H1 (cell line): ENCODE measurements around the gene CLDN3. TPM values are rescaled to one million over a fixed set of nuclear protein-coding genes. Genes with fewer than 3 reads are reported as not detected.

Experiments used
- CTCF ChIA-PET: fragments of 300-600 bp; sonication (Branson Sonifier 250); formaldehyde crosslinking; loops from one replicate; lab custom pipeline; 2021; ENCODE audit not compliant: partially characterized antibody; lab: Charles Lee
- POLR2A ChIA-PET: fragments of 300-600 bp; sonication (Branson Sonifier 250); formaldehyde crosslinking; loops from one replicate; lab custom pipeline; 2021; ENCODE audit warnings: inconsistent platforms; ENCODE audit not compliant: partially characterized antibody; lab: Charles Lee
- DNase-seq, 2 experiments: peaks; one replicate each; pipeline versions ENCODE4 v3.0.0 to v3.0.0-alpha.2; 2010 to 2022; ENCODE audit warnings: low spot score in 2 of 2, low read depth in 1 of 2, mixed read lengths in 1 of 2
- FAIRE-seq: peaks from 2 replicates; lab custom pipeline; 2011; peaks lifted over from hg19 to GRCh38; lab: Jason Lieb, UNC
- H2AFZ ChIP-seq: 2 replicates; pipeline ENCODE4 v1.8.1; 2012; ENCODE audit warnings: low read length, inconsistent platforms
- H2AK5ac ChIP-seq: 2 replicates; pipeline ENCODE4 v1.6.1; 2013; ENCODE audit warnings: low read depth, low read length
- H2BK120ac ChIP-seq: replicated peaks from 2 replicates; pipeline ENCODE3; 2013; ENCODE audit warnings: low read depth, low read length, inconsistent platforms
- H2BK12ac ChIP-seq: 2 replicates; pipeline ENCODE4 v1.6.1; 2013; ENCODE audit warnings: low read depth, low read length
- H2BK15ac ChIP-seq: 2 replicates; pipeline ENCODE4 v1.6.1; 2013; ENCODE audit warnings: low read length
- H2BK20ac ChIP-seq: 2 replicates; pipeline ENCODE4 v1.6.1; 2013; ENCODE audit warnings: low read length
- H2BK5ac ChIP-seq: 2 replicates; pipeline ENCODE4 v1.6.1; 2013; ENCODE audit warnings: low read depth, low read length
- H3K14ac ChIP-seq: 2 replicates; pipeline ENCODE4 v1.6.1; 2013; ENCODE audit warnings: inconsistent platforms; ENCODE audit not compliant: insufficient read length
- H3K18ac ChIP-seq: 2 replicates; pipeline ENCODE4 v1.6.1; 2013; ENCODE audit warnings: low read length; ENCODE audit errors: extremely low read depth
- H3K23ac ChIP-seq: 2 replicates; pipeline ENCODE4 v1.6.1; 2013; ENCODE audit warnings: inconsistent platforms; ENCODE audit not compliant: insufficient read length
- H3K23me2 ChIP-seq: 2 replicates; pipeline ENCODE4 v1.6.1; 2013; ENCODE audit warnings: low read depth, low read length
- H3K27ac ChIP-seq: 2 replicates; pipeline ENCODE4 v1.6.1; 2011; ENCODE audit warnings: low read depth, low read length, inconsistent platforms
- H3K27me3 ChIP-seq, 4 experiments: replicated peaks in 1 of 4; 1 replicate in 1 of 4; 2 replicates in 3 of 4; pipeline versions ENCODE4 v1.6.1 to v1.8.1; 2011 to 2013; ENCODE audit warnings: low read length in 3 of 4, mild to moderate bottlenecking in 3 of 4, inconsistent platforms in 2 of 4, mixed read lengths in 2 of 4, moderate library complexity in 1 of 4; ENCODE audit not compliant: control insufficient read depth in 3 of 4, insufficient read depth in 3 of 4; ENCODE audit errors: extremely low read depth in 1 of 4
- H3K36me3 ChIP-seq, 4 experiments: 2 replicates each; pipeline versions ENCODE4 v1.6.1 to v1.8.1; 2011 to 2013; ENCODE audit warnings: mild to moderate bottlenecking in 4 of 4, low read length in 3 of 4, moderate library complexity in 2 of 4, control low read depth in 1 of 4, inconsistent platforms in 1 of 4; ENCODE audit not compliant: insufficient read depth in 4 of 4, control insufficient read depth in 2 of 4
- H3K4ac ChIP-seq: replicated peaks from 2 replicates; pipeline ENCODE3; 2013; ENCODE audit warnings: low read length, low read depth, mixed read lengths, inconsistent platforms; ENCODE audit not compliant: insufficient read length
- H3K4me1 ChIP-seq, 4 experiments: replicated peaks in 1 of 4; 1 replicate in 1 of 4; 2 replicates in 3 of 4; pipeline versions ENCODE4 v1.6.1 to v1.8.1; 2011 to 2013; ENCODE audit warnings: low read length in 3 of 4, inconsistent platforms in 2 of 4, mixed read lengths in 1 of 4; ENCODE audit not compliant: insufficient read depth in 4 of 4, control insufficient read depth in 3 of 4
- H3K4me2 ChIP-seq, 2 experiments: 2 replicates each; pipeline versions ENCODE4 v1.6.1 to v1.8.1; 2011 to 2013; ENCODE audit warnings: low read depth in 2 of 2, low read length in 2 of 2, control low read depth in 1 of 2, inconsistent platforms in 1 of 2, mild to moderate bottlenecking in 1 of 2; ENCODE audit not compliant: insufficient read depth in 1 of 2
- H3K4me3 ChIP-seq, 4 experiments: fragments of 200-600, 300-600 bp in 1 of 4; sonication (generic), shearing (Covaris generic), sonication (Bioruptor Twin) in 1 of 4; 2 replicates each; pipeline versions ENCODE4 v1.5.1 to v1.8.1; 2011 to 2016; ENCODE audit warnings: low read length in 4 of 4, low read depth in 3 of 4, control low read depth in 2 of 4, inconsistent platforms in 2 of 4, mild to moderate bottlenecking in 2 of 4, mixed read lengths in 1 of 4, moderate library complexity in 1 of 4; ENCODE audit not compliant: insufficient read depth in 2 of 4; ENCODE audit errors: extremely low read depth in 1 of 4
- H3K56ac ChIP-seq: replicated peaks from 2 replicates; pipeline ENCODE3; 2013; ENCODE audit warnings: low read depth, mild to moderate bottlenecking, mixed read lengths, low read length, inconsistent platforms; ENCODE audit not compliant: insufficient read length
- H3K79me1 ChIP-seq: 2 replicates; pipeline ENCODE4 v1.6.1; 2013; ENCODE audit warnings: low read depth, low read length, control low read depth
- H3K79me2 ChIP-seq, 2 experiments: 2 replicates each; pipeline versions ENCODE4 v1.6.1 to v1.8.1; 2012 to 2013; ENCODE audit warnings: low read length in 2 of 2, mild to moderate bottlenecking in 2 of 2, inconsistent platforms in 1 of 2; ENCODE audit not compliant: insufficient read depth in 2 of 2, control insufficient read depth in 1 of 2
- H3K9ac ChIP-seq, 4 experiments: replicated peaks in 1 of 4; 1 replicate in 1 of 4; 2 replicates in 3 of 4; pipeline versions ENCODE4 v1.6.1 to v1.8.1; 2011 to 2013; ENCODE audit warnings: low read depth in 3 of 4, low read length in 3 of 4, control low read depth in 2 of 4, mild to moderate bottlenecking in 2 of 4, moderate library complexity in 2 of 4, inconsistent platforms in 1 of 4; ENCODE audit errors: extremely low read depth in 1 of 4
- H3K9me3 ChIP-seq, 2 experiments: 2 replicates each; pipeline versions ENCODE4 v1.6.1 to v1.8.1; 2012 to 2013; ENCODE audit warnings: mild to moderate bottlenecking in 2 of 2, moderate library complexity in 2 of 2, control low read depth in 1 of 2, inconsistent platforms in 1 of 2, low read depth in 1 of 2, low read length in 1 of 2, mixed read lengths in 1 of 2; ENCODE audit not compliant: insufficient read depth in 2 of 2
- H4K20me1 ChIP-seq, 2 experiments: replicated peaks in 1 of 2; 2 replicates each; pipeline versions ENCODE3 to v1.8.1; 2011 to 2013; ENCODE audit warnings: inconsistent platforms in 2 of 2, low read length in 2 of 2, mild to moderate bottlenecking in 1 of 2; ENCODE audit not compliant: insufficient read depth in 2 of 2, control insufficient read depth in 1 of 2
- H4K5ac ChIP-seq: 2 replicates; pipeline ENCODE4 v1.6.1; 2013; ENCODE audit warnings: low read length, low read depth, mixed read lengths, inconsistent platforms; ENCODE audit not compliant: insufficient read length
- H4K8ac ChIP-seq: 2 replicates; pipeline ENCODE4 v1.8.0; 2013; ENCODE audit warnings: mild to moderate bottlenecking, moderate library complexity, low read length, inconsistent platforms; ENCODE audit not compliant: insufficient read depth; ENCODE audit errors: extremely low read depth
- H4K91ac ChIP-seq: replicated peaks from 2 replicates; pipeline ENCODE3; 2013; ENCODE audit warnings: low read length, mixed read lengths, inconsistent platforms; ENCODE audit not compliant: insufficient read length
- GABPA ChIP-seq: IDR thresholded peaks from 2 replicates; pipeline ENCODE4 v1.6.1; 2011; ENCODE audit warnings: mild to moderate bottlenecking, low read length, moderate library complexity, borderline replicate concordance; ENCODE audit not compliant: insufficient read depth
- KDM1A ChIP-seq: fragments of 200-600, 300-600 bp; sonication (generic); IDR thresholded peaks from 2 replicates; pipeline ENCODE4 v1.7.1; 2016; ENCODE audit warnings: mild to moderate bottlenecking, low read length, borderline replicate concordance
- NRF1 ChIP-seq: IDR thresholded peaks from 2 replicates; pipeline ENCODE4 v1.6.1; 2011; ENCODE audit warnings: mild to moderate bottlenecking, low read depth, low read length, improper control_type of control experiment
- SP4 ChIP-seq: IDR thresholded peaks from 2 replicates; pipeline ENCODE4 v1.6.1; 2012; ENCODE audit warnings: low read length, inconsistent platforms
- WGBS, 2 experiments: shearing (Covaris generic) in 1 of 2; methylation state at CpG; one replicate each; pipeline versions ENCODE4 v1.1.6 to v1.1.7; 2013 to 2015; ENCODE audit warnings: low lambda C conversion rate in 2 of 2, mixed read lengths in 2 of 2, inconsistent platforms in 1 of 2, low coverage in 1 of 2, missing lambda C conversion rate in 1 of 2; ENCODE audit not compliant: insufficient replicate concordance in 2 of 2, insufficient coverage in 1 of 2, insufficient read length in 1 of 2; ENCODE audit errors: extremely low coverage in 1 of 2, missing lambda C conversion rate in 1 of 2; 5-methylcytosine and 5-hydroxymethylcytosine counted together
- polyA plus RNA-seq, 7 experiments: library from polyadenylated mRNA; depleted of rRNA in 3 of 7; stranded (reverse) in 5 of 7; unstranded in 2 of 7; fragments of >200 nt in 5 of 7; fragments of 200-250 nt in 2 of 7; gene quantifications; 1 replicate in 5 of 7; 2 replicates in 1 of 7; 4 replicates in 1 of 7; pipeline versions ENCODE4 v1.2.1 to v1.2.3, GENCODE V29; 2011 to 2013; ENCODE audit warnings: missing spikeins in 2 of 7, mixed read lengths in 2 of 7
- total RNA-seq: library from RNA; stranded (reverse); fragmentation: NEBNext Ultra II Directional; extraction: Animal tissue kit (Norgen Biotek cat#: 25700); gene quantifications from 2 replicates; pipeline ENCODE4 v1.2.1, GENCODE V29; 2021

Gene CLDN3
- total and polyA plus RNA-seq, 2 of the 8 experiments (the other 6 are each of a cell fraction or from before 2014, with no cell fraction given), result 19.1 to 65.2 TPM

- TF ChIP-seq KDM1A (no peak), SP4 (no peak), NRF1 (no peak), GABPA (no peak)
- TF ChIP-seq, all 59 proteins: peak for 0
- no peak overlapping the region for H3K4me2 ChIP-seq
- H4K5ac ChIP-seq, result no peak overlapping the region
- no peak overlapping the region for H2BK5ac ChIP-seq
- H2BK20ac ChIP-seq, result no peak overlapping the region
- no peaks in the 10 kb centered on the region for H3K9me3 ChIP-seq
- H3K79me1 ChIP-seq, result no peaks in the 10 kb centered on the region
- no peak overlapping the region for H3K18ac ChIP-seq
- peaks cover 0 to 6% (median 0%) of the 10 kb centered on the region in 4 experiments; a peak in 1 of 7 replicates for H3K4me1 ChIP-seq
- no peaks in the 10 kb centered on the region for H3K23me2 ChIP-seq
- no peak overlapping the region for H3K56ac ChIP-seq
- ChIA-PET CTCF (no interaction called here), POLR2A (no interaction called here)
- H4K20me1 ChIP-seq, result no peaks in the 10 kb centered on the region
- H3K4me3 ChIP-seq, result no peak overlapping the region
- no peak overlapping the region for H2AK5ac ChIP-seq
- no peak overlapping the region for H2AFZ ChIP-seq
- H3K14ac ChIP-seq, result no peak overlapping the region
- H3K23ac ChIP-seq, result no peak overlapping the region
- FAIRE-seq, result no peak
- no peaks in the 10 kb centered on the region for H3K36me3 ChIP-seq
- H4K91ac ChIP-seq, result no peak overlapping the region
- no peak overlapping the region for H4K8ac ChIP-seq
- no peak for DNase-seq
- H3K27me3 ChIP-seq, result no peaks in the 10 kb centered on the region
- H3K27ac ChIP-seq, result no peak overlapping the region
- no peak overlapping the region for H3K4ac ChIP-seq
- 76% methylated on average over 1 of the region's 1 CpG; no CpG with 5 or more reads in 1 of the 2 experiments for WGBS, 2 experiments
- no peaks in the 10 kb centered on the region for H3K79me2 ChIP-seq
- no peak overlapping the region for H2BK15ac ChIP-seq
- H2BK12ac ChIP-seq, result no peak overlapping the region
- no peak overlapping the region for H2BK120ac ChIP-seq
- H3K9ac ChIP-seq, result no peak overlapping the region
These were observed 31.5 kb upstream of the CLDN3 start for GRCh38 chr7:73801577-73801976.
